ENCODE measurements around the gene NELL2.
"Not testable (repeated sequence)": the region's sequence is repeated elsewhere in the genome, so short reads cannot be mapped to it uniquely, and the experiment has no call there.

The NELL2 gene

GRCh38 chr12:44696542-44696941, 179.6 kb downstream of the NELL2 start:
- DNase-seq (ENCODE audit: low read depth in 3 of 3), result no peak

DNA sequence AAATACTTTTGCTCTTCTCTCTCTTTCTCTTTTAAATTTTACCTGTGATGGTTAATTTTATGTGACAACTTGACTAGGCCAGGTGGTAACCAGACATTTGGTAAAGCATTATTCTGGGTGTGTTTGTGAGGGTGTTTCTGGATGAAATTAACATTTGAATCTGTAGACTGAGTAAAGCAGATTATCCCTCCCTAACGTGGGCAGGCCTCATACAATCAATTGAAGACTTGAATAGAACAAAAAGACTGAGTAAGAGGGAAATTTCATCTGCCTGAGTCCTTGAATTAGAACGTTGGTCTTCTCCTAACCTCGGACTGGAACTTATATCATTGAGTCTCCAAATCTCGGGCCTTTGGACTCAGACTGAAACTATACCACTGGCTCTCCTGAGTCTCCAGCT, 182.1 kb downstream of the NELL2 start:
- DNase-seq (ENCODE audit: low read depth in 3 of 3), result no peak

DNA sequence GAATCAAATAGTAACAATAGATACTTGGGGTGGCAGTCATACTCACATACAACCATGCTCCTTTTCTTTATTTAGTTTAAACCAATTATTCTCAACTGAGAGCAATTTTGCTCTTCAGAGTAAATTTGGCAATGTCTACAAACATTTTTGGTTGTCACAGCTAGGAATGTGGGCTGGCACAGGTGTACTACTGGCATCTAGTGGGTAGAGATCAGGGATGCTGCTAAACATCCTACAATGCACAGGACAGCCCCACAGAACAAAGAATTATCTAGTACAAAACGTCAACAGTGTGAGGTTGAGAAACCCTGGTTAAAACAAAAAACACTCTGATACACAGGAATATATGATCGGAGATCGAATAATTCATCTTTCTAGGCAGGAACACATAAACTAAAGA, 186.5 kb downstream of the NELL2 start:
- no peak for DNase-seq (ENCODE audit: low read depth in 3 of 3)

- DNase-seq (ENCODE audit: low read depth in 3 of 3), result not testable (repeated sequence)
Measured at GRCh38 chr12:44686821-44687432, 189.2 kb downstream of the NELL2 start.

DNA sequence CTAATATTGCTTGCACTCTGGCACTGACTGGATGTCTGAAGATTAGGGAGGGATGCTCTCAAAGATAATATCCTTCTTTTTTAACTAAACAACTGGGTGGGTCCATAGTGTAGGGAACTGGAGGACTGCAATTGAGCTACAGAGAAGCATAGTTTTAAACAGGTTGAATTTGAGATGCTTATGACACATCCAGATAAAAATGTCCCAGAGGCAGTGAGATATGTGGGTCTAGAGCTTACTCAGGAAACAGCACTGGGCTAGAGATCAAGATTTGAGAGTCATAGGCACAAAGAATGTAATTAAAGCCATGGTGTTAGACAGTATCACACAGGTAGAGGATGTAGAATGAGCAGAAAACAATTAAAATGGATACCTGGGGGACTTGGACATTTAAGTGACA, 198.4 kb downstream of the NELL2 start:
- DNase-seq (ENCODE audit: low read depth in 3 of 3), result no peak

DNA sequence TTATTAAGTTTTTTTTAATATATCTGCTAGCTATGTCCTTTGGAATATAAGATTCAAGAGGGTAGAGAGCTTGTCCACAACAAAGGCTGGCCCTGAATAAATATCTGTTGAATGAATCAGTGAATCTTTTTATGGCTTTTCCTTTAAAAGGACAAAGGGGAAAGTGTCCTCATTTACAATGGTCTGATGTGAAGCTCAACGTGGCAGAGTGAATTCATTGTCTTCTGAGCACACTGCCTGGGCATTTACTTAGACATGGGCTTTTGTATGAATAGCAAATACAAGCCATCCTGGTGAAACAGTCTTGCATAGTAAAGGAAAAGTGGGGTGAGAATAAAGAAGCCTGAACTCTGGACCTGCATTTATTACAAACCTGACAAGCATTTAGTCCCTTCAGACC, 201.2 kb downstream of the NELL2 start:
- no peak for DNase-seq (ENCODE audit: low read depth in 3 of 3)

DNA sequence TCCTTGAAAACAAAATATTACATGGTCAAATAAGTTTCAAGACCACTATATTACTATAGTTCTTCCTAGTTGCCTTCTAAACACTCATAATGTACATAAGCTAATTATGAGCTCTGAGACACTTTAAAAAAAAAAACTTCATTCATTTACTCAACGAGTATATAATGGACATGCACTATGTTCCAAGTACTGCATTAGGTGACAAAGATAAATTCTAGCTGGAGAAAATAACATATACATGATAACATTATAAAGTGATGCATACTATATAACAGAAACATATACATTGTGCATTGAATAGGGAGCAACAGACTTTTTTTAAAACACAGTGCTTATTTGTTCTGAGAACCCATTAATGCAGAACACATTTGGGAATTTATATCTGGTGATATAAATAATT, 202.3 kb downstream of the NELL2 start:
- DNase-seq (ENCODE audit: low read depth in 3 of 3), result no peak

DNA sequence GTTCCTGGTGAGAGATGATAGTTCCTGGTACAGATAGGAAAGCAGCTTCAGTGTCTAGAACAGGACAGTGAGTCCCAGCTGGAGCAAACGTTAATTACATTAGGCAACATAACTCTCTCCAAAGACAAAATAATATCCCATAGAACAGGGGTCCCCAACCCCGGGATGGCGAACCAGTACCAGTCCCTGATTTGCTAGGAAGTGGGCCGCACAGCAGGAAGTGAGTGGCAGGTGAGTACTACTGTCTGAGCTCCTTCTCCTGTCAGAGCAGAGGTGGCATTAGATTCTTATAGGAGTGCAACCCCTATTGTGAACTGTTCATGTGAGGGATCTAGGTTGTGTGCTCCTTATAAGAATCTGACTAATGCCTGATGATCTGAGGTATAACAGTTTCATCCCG, 204.1 kb downstream of the NELL2 start:
- DNase-seq (ENCODE audit: low read depth in 3 of 3), result no peak

DNA sequence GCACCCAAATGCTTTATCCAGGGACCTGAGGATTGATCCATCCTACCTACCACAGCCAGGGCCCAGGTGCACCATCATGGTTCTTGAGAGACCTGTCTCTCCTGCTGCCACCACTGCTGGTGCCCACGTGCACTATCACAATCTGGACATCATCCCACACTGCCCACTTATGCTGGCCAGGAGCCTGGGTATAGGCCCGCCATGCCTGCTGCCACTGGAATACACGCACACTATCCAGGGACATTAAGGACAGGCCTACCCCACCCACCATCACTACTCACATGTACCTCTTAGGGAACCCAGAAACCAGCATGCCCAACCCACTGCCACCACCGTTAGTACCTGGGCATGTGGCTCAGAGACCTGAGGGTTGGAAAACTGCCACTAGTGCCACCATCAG, 207.7 kb downstream of the NELL2 start:
- DNase-seq (ENCODE audit: low read depth in 3 of 3), result no peak

DNA sequence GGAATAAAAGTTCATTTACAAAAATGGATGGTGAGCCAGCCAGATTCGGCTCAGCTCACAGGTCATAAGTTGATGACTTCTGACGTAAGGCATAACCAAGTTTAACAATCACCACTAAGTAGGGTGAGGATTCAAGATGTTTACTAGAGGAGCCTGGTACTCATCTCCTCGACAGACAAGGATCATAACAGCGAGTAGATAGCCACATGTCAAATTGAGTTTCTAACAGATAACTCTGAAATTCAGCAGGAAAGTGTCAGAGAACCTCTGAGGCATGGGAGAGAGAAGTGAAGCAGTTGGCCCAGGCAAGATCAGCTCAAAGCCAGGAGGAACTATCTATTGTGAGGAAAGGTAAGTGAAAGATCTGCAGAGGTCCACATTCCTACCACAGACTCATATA, 208.7 kb downstream of the NELL2 start:
- DNase-seq (ENCODE audit: low read depth in 3 of 3), result no peak

GRCh38 chr12:44663291-44663690, 212.8 kb downstream of the NELL2 start:
- DNase-seq (ENCODE audit: low read depth in 3 of 3), result no peak

DNA sequence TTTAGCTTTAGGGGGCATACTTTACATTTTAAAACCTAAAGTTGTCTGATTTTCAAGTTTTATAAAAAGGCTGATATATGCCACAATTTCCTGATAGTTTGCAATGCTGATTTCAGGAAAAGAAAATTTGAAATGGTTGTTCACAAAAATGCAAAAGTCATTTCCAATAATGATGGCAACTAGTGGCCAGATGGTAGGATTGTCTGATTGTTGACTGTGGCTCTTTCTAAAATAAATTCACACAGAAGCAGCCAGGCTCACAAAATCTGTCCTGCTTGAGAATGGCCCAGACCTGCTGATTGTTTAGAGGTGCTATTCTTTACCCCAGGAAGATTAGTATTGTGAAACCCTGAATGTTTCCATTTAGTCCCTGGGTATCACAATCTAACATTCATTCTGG, 220.3 kb downstream of the NELL2 start:
- DNase-seq (ENCODE audit: low read depth in 3 of 3), result no peak

- DNase-seq (ENCODE audit: low read depth in 3 of 3), result no peak
Measured at GRCh38 chr12:44654646-44655639, 221.2 kb downstream of the NELL2 start.

DNA sequence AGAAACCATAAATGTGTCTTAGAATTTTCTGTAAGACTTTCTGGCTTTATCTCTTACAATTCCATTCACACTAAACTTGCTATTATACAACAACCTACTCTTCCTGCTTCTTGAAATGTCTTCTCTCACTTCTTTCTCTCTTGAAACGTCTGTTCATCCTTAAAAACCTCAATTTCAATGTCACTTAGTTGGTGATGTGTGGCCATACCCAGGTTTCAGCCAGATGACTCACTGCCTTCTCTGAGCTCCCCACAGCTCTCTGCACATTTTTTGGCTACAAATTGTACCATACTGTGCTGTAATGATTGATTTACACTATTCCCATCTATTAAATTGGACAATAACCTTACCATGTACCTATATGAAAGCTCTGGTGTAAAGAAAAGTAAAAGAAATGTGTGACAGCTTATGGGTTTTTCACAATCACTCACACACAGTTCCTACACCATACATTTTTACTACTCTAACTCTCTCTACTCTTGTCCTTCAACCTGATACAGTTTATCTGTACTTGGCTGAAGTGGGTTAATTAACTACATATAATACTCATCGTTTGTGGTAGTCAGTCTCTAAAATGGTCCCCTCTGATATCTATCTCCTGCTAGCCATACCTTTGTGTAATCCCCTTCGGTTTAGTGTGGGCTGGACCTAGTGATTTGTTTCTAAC, 222.1 kb downstream of the NELL2 start:
- DNase-seq (ENCODE audit: low read depth in 3 of 3), result no peak

DNA sequence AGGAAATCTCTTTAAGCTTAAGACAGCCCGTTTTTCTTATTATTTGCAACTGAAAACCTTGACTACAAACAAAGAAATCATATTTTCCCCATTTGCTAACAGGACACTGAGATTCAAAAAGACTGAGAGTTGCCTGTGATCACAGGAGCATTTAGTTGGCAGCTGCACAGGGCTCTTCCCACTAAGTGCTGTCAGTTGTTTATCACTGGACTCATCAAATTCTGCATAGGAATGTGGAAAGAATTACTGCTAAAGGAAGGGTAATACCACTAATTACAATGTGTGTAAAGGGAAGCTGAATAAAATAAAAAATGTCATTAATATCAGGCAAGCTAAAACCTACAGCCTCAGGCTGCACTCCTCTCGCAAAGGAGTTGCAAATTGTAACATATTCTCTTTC, 226.4 kb downstream of the NELL2 start:
- DNase-seq (ENCODE audit: low read depth in 3 of 3), result no peak

GRCh38 chr12:44647917-44648690, 228.0 kb downstream of the NELL2 start:
- no peak for DNase-seq (ENCODE audit: low read depth in 3 of 3)

GRCh38 chr12:44640427-44641190, 235.5 kb downstream of the NELL2 start:
- DNase-seq (ENCODE audit: low read depth in 3 of 3), result no peak

GRCh38 chr12:44637875-44638274, 238.2 kb downstream of the NELL2 start:
- no peak for DNase-seq (ENCODE audit: low read depth in 3 of 3)

DNA sequence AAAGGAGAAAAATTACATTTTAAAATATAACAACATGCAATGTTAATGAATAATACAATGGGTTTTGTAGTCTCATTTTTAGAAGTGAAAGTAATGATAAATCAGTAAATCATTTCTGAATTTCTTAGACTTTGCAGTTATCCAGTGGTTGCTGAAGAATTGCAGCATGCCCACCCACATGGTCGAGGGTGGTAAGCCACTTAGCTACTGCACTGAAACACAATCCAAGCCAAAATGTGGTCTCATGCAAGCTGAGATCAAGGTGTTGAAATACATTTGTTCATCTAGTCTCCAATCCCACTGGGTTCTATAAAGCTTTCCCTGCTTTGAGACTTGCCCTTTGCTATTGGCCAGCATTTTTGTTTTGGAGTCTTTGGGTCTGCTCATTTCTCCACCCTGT, 247.9 kb downstream of the NELL2 start:
- no peak for DNase-seq (ENCODE audit: low read depth in 3 of 3)

DNA sequence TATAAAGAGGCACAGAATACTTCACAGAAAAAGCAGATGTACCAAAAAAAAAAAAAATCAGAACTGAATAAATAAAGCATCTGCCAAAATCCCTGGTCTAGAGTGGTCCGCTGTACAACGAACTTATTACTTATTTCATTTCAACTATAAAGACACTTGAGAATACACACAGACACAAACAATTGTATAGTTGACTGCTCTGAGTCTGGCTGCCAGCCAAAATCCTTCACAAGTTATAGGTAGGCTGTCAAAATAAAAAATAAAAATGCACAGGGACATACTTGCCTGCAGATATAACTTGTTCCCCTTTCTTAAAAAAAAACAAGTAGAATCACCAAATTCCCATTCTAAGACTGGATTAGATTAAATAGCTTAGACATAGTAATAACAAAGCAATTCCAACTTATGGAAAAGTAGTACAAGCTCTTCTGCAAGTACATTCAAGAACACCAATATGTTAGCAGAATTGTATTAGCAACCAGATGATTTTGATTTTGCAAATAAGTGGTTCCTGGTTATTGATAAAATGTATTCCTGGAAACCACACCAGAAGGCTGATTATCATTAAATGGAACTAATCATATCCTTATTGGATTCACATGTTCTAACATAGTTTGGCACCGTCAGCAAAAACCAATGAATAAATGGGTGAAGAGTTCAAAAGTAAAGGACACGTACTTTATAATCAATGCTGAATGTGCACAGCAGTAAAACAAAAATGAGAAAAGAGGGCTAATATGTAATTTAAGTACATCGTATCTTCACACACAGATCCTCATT, 248.5 kb downstream of the NELL2 start:
- no peak for DNase-seq (ENCODE audit: low read depth in 3 of 3)
